ENCODE measurements around the gene LIAS. TPM values are rescaled to one million over a fixed set of nuclear protein-coding genes. Genes with fewer than 3 reads are reported as not detected.

The LIAS gene
- polyA plus RNA-seq, 1 donor from 2014 or later, result 24.6 TPM

- Histone ChIP-seq H3K27ac (ENCODE audit: low read length) (no peak overlapping the region), H3K36me3 (ENCODE audit: insufficient read depth, low read length) (no peaks in the 10 kb centered on the region), H3K9ac (ENCODE audit: low read length) (no peak overlapping the region), H4K20me1 (ENCODE audit: insufficient read depth) (no peaks in the 10 kb centered on the region), H3K9me2 (ENCODE audit: insufficient read depth, low read length) (no peaks in the 10 kb centered on the region), H3K79me2 (replicated peaks; ENCODE audit: insufficient read depth, low read length) (peaks cover 42% of the 10 kb centered on the region), H3K4me3 (ENCODE audit: low read length) (peak overlapping the region; percentile 6), H2AFZ (ENCODE audit: low read depth, low read length) (no peak overlapping the region), H3K27me3 (ENCODE audit: insufficient read depth, low read depth, low read length) (no peaks in the 10 kb centered on the region), H3F3A (ENCODE audit: insufficient read depth, low read length, poor library complexity, severe bottlenecking) (no peaks in the 10 kb centered on the region), H3K9me3 (ENCODE audit: low read length) (no peaks in the 10 kb centered on the region), H3K4me2 (ENCODE audit: low read length) (no peak overlapping the region)
- no peak for TF ChIP-seq EZH2 (IDR thresholded peaks at IDR 0.05; ENCODE audit: borderline replicate concordance, insufficient read depth, low read length, poor library complexity, severe bottlenecking)
- no peak for TF ChIP-seq RAD21 (conservative IDR thresholded peaks at IDR 0.05)
- TF ChIP-seq EP300 (conservative IDR thresholded peaks at IDR 0.05; ENCODE audit: poor library complexity, severe bottlenecking), result no peak
- no peak for TF ChIP-seq POLR2AphosphoS5 (IDR thresholded peaks at IDR 0.05)
Measured at GRCh38 chr4:39521253-39521919, 62.5 kb downstream of the LIAS start.

- H3K4me2 ChIP-seq (ENCODE audit: low read length), result no peak overlapping the region
- peaks cover 41% of the 10 kb centered on the region for H3K79me2 ChIP-seq (replicated peaks; ENCODE audit: insufficient read depth, low read length)
- H3K36me3 ChIP-seq (ENCODE audit: insufficient read depth, low read length), result no peaks in the 10 kb centered on the region
- no peak overlapping the region for H3K27ac ChIP-seq (ENCODE audit: low read length)
- H3K9ac ChIP-seq (ENCODE audit: low read length), result no peak overlapping the region
- no peaks in the 10 kb centered on the region for H3K9me2 ChIP-seq (ENCODE audit: insufficient read depth, low read length)
- no peaks in the 10 kb centered on the region for H3K9me3 ChIP-seq (ENCODE audit: low read length)
- H2AFZ ChIP-seq (ENCODE audit: low read depth, low read length), result no peak overlapping the region
- no peaks in the 10 kb centered on the region for H3K27me3 ChIP-seq (ENCODE audit: insufficient read depth, low read depth, low read length)
- no peaks in the 10 kb centered on the region for H3F3A ChIP-seq (ENCODE audit: insufficient read depth, low read length, poor library complexity, severe bottlenecking)
- TF ChIP-seq RAD21 (conservative IDR thresholded peaks at IDR 0.05), result no peak
- no peak for TF ChIP-seq POLR2AphosphoS5 (IDR thresholded peaks at IDR 0.05)
- TF ChIP-seq SMC3 (conservative IDR thresholded peaks at IDR 0.05; ENCODE audit: poor library complexity), result no peak
- TF ChIP-seq TAF1 (IDR thresholded peaks at IDR 0.05; ENCODE audit: low read depth), result no peak
- no peak for TF ChIP-seq REST (IDR thresholded peaks at IDR 0.05; ENCODE audit: borderline replicate concordance)
- TF ChIP-seq EP300 (conservative IDR thresholded peaks at IDR 0.05; ENCODE audit: poor library complexity, severe bottlenecking), result no peak
- TF ChIP-seq MXI1 (conservative IDR thresholded peaks at IDR 0.05; ENCODE audit: poor library complexity, severe bottlenecking), result no peak
- TF ChIP-seq EZH2 (IDR thresholded peaks at IDR 0.05; ENCODE audit: borderline replicate concordance, insufficient read depth, low read length, poor library complexity, severe bottlenecking), result no peak
- no peak for TF ChIP-seq CTCF (IDR thresholded peaks at IDR 0.05; ENCODE audit: poor library complexity, severe bottlenecking)
- H4K20me1 ChIP-seq (ENCODE audit: insufficient read depth), result no peaks in the 10 kb centered on the region
- peak overlapping the region; percentile 6 for H3K4me3 ChIP-seq (ENCODE audit: low read length)
Measured at GRCh38 chr4:39522068-39522467, 63.2 kb downstream of the LIAS start.
